HCEC 1CT (cell line): Measurements from ENCODE around the gene AEBP2.
"Not testable (repeated sequence)": the region's sequence is repeated elsewhere in the genome, so short reads cannot be mapped to it uniquely, and the experiment has no call there.

ENCODE experiments used
- DNase-seq: peaks from one replicate; pipeline ENCODE4 v3.0.0-alpha.2; 2017

The AEBP2 gene, protein sequence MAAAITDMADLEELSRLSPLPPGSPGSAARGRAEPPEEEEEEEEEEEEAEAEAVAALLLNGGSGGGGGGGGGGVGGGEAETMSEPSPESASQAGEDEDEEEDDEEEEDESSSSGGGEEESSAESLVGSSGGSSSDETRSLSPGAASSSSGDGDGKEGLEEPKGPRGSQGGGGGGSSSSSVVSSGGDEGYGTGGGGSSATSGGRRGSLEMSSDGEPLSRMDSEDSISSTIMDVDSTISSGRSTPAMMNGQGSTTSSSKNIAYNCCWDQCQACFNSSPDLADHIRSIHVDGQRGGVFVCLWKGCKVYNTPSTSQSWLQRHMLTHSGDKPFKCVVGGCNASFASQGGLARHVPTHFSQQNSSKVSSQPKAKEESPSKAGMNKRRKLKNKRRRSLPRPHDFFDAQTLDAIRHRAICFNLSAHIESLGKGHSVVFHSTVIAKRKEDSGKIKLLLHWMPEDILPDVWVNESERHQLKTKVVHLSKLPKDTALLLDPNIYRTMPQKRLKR

DNA sequence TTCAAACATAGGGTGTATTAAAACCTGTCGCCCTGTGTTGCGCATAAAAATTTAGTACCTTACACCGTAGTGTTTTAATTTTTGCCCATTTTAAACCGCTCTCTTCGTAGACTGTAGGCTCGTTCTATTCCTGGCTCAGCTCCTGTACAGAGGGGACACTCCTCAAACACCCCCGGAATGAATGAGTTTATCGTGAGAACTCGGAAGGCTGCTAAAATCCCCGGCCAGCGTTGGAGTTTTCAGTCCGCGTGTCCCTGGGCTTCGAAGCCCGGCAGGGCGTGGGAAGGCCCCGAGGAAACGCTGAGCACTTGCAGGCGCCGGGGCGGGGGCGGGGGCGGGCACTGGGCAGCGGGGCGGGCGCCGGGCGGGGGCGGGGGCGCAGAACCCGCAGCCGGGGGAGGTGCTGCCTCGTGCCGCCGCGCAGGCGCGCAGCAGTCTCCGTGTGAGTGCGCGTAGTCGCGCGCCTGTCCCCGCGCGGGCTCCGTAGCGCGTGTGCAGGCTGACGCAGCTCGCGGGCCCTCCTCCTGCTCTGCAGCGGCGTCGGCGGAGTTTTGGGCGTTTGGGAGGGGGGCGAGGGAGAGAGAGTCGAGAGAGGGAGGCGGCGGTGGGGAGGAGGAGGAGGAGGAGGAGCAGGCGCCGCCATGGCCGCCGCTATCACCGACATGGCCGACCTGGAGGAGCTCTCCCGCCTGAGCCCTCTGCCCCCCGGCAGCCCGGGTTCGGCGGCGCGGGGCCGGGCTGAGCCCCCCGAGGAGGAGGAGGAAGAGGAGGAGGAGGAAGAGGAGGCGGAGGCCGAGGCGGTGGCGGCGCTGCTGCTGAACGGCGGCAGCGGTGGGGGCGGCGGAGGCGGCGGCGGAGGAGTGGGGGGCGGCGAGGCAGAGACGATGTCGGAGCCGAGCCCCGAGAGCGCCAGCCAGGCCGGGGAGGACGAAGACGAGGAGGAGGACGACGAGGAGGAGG lies at the start of gene AEBP2:
Gene AEBP2 (plus strand): TSS at position 434 of the 960 bp plus-strand sequence. CDS start 208 bp downstream, at position 642.
- peak; percentile 94 for DNase-seq

DNA sequence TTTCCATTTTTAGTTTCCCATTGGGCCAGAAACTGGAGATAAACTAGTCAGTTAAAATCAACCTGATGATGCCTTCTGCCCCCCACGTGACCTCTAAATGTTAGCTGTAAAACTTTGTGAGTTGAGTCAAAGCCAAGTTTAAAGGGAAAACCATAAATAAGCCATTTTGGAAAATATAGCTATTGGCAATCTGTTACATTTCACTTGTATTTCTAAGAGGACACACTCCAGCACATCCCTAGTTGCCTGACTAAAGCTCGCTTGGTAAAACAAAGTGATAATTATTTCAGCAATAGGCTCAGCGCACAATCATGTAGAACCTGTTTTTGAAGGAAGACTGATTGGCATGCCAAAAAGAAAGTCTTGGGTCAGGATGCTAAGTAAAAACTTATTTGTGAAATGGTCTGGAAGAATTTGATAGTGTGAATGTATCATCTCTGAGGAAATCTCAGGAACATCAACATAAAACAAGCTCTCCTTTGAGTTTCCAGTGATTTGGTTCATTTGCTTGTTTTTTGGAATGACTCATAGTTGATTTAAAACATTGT lies 49.2 kb upstream of the AEBP2 start:
- DNase-seq, result no peak

DNA sequence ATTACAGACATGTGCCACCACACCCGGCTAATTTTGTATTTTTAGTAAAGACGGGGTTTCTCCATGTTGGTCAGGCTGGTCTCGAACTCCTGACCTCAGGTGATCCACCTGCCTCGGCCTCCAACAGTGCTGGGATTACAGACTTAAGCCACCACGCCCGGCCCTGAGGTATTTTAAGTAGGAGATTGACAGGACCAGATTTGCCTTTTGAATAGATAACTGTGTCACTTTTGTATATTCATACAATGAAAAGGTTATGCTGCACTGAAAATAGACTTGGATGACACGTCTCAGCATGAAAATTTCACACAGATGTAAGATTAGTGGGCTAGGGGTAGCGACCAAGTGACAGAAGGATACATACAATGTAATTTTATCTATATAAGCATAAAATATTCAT lies 46.6 kb upstream of the AEBP2 start:
- DNase-seq, result not testable (repeated sequence)

DNA sequence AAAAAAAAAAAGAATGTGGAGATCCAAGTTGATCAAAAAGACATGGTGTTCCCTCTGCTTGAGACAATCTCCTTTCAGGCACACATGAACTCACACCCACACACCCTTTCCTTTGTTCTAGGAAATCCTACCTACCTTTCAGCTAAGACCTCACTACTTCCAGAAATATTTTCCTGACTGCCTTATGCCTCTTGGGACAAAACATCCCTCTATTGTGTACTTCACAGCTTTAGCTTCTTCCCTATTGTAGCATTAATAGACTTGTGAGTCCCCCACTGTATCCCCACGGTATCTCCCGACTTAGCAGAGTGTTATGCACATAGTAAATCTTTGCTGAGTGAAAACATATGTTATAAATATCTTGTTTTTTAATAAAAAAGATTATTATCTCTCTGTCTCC lies 44.9 kb upstream of the AEBP2 start:
- no peak for DNase-seq

DNA sequence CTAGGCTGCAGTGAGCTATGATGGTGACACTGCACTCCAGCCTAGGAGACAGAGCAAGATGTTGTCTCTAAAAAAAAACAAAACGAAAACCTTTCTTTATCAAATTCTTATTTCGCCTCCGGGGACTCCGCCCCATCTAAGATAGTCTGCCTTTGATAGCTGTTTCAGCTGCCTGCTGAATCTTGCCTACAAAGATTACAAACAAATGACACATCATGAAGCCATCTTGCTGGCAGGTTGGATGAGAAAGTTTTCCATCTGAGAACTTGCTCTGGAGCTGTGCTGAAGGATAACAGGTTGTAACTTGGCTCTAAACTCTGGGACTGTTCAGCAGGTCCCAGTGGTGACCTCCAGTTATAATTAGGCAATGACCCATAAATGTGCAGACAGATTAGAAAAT lies 41.8 kb upstream of the AEBP2 start:
- DNase-seq, result no peak

DNA sequence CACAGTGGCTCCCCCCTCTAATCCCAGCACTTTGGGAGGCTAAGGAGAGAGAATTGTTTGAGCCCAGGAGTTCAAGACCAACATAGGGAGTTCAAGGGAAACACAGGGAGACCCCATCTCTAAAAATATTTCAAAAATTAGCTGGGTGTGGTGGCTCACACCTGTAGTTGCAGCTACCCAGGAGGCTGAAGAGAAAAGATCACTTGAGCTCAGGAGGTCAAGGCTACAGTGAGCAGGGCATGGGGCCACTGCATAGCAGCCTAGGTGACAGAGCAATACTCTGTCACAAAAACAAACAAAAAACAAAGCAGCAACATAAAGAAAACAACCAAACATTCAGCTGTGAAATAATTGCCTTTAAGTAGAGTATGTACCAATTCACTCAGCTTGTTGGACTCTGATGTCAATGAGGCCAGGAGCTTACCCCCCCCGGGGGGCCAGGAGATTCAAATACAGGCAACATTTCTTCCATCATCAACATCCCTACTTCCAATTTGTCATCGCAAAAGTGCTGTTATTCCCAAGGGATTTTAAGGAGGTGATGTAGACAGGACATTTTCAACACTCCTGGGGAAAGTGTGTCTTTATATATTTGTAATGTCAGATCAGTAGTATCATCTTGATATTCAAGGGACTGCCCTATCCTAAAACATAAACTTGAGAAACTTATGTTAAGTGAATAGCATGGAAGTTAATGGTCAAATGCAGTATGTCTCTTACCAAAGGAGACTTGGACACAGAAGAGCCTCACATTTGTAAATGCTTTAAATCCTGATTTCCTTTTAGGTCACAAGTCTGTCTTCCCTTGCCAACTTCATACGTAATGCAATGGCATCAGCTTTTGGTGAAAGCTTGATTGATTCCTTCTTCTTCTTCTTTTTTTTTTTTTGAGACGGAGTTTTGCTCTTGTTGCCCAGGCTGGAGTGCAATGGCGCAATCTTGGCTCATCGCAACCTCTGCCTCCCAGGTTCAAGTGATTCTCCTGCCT lies 40.6 kb upstream of the AEBP2 start:
- DNase-seq, result no peak

DNA sequence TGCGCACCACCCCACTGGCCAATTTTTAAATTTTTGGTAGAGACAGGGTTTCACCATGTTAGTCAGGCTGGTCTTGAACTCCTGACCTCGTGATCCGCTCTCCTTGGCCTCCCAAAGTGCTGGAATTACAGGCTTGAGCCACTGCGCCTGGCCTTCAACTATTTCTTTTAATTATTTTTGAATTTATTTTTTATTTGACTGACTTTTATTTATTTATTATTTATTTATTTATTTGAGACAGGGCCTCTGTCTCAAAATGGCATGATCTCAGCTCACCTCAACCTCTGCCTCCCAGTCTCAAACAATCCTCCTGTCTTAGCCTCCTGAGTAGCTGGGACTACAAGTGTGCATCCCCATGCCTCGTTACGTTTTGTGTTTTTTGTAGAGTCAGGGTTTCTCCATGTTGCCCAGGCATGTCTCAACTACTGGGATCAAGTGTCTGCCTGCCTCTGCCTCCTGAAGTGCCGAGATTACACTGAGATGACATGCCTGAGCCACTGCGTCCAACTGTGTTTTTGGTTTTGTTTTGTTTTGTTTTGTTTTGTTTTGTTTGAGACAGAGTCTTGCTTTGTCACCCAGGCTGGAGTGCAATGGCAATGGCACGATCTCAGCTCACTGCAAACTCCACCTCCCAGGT lies 38.5 kb upstream of the AEBP2 start:
- not testable (repeated sequence) for DNase-seq

DNA sequence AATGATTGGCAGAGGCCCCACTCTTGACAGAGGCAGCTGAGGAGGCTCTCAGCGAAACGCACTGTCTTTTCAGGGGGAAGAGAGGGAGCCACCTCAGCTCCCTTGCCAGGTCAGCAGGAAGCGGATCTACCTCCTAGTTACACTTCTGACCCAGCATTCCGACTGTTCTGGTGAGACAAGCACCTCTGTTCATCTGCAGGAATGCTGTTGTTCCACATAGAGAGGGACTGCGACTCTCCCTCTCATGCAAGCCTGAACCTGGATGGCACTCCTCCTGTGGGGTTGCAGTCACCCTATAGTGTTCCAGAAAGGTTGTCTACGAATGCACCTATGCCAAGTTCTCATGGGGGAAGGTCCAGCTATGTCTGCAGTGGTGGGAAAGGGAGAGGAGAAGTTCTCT lies 37.1 kb upstream of the AEBP2 start:
- no peak for DNase-seq

DNA sequence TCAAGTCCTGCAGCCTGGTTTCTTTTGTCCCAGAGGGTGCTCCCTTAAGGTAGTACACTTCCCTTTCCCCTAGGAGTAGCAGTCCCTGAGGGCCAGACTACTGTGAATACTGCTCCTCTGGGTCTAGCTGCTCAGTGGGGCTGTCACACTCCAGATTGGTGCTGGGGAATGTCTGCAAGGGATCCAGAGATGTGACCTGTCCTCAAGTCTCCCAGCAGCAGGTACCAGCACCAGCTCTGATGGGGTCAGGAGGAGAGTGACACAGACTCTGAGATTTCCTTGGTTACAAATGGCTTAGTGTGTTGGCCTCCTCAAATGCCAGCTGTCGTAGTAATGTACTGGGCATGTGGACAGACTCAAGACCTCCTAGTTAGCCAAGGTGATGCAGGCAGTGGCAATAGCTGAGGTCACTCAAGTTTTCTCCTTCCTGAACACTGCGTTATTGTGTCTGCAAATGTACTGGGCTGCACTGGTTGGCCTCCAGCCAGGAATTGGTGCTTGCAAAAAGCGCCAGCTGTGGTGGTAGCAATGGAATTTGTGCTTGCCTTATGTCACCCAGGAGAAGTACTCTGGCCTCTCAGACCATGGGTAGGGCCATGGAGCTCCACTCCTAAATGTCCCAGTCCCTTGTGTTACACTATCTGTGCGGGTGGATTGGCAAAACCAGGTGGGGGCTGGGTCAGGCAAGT lies 36.4 kb upstream of the AEBP2 start:
- no peak for DNase-seq

DNA sequence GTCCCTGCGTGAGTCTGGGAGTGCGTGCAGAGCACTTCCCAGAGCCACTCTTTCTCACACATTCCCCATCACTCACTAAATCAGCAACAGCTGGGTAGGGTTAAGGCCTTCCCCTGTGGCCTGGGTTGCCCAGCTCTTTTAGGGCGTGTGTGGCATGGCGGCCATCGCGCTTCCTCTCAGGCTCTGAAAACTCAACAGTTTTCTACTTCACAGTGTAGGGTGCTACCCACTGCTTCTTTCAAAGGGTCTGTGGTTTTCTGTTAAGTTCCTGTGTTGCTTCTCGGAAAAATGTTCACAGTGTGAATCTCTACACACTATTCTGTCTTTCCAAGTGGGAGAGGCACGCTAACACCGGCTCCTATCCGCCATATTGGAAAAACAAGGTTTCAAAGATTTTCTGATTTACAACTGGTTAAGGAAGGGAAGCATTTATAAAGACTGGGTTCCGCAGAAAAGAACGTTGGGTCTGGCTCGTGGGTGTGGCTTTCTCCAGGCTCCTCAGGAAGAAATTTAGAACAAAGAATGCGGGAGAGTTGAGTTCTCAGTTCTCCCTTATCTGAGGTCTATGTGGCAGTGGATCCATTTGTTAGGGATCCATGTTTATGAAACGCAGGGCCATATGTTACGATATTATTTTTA lies 34.9 kb upstream of the AEBP2 start:
- no peak for DNase-seq

DNA sequence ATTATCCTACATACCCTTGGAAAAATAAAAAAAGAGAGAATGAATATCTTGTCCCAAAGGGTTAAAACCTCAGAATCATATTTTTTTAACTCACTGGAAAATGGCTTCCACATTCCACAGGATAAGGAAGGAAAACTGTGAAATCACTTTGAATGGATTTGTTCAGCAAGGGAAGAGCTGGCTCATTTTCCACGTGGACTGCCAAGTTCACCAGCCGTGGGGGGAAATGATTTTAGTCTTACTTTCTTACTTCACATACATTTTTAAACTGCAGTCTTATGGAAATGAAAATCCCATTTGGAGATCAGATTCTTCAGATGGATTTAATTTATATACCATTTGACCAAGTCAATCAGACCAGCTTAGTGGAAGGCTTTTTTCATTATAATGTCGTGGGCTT lies 29.9 kb upstream of the AEBP2 start:
- no peak for DNase-seq

DNA sequence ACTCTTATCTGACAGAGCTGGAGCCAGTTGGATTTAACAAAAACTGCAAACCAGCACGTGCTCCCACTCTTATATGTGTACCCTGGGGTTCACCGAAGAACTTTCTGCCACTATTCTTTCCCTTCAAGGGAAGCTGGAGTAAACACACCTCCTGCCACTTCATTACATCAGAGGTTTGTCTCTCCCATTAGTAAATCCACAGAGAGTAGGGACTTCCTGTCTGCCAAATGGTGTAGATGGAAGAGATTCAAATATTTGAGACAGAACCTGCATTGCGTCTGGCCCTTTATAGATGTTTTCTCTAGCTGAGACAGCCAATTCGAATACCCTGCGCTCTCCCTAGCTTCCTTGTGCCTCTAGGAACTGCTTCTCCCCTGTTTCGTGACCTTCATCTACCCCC lies 29.1 kb upstream of the AEBP2 start:
- no peak for DNase-seq

DNA sequence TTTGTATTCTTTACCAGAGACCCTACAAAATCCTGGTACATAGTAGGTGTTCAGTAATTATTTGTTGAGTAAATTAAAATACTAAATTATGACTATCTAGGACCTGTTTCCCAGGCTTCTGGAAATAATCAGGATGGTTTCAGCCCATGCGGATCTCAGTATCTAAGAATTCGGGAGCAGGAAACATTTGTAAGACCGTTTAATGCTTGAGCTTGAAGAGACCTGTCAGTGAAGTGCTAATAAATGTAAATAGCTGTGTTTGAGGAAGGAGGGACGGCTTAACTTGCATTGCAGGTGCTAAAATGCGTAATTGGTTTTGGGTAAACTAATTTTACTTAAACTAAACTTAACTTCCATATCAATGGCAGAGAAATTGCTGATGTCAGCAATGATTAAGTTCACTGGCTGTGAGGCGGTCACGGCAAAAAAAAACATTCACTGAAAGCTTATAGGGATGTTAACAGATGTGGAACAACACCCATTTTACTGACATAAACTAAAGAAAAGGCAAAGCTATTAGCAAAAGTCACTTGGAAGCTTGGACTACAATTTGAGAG lies 28.6 kb upstream of the AEBP2 start:
- no peak for DNase-seq

DNA sequence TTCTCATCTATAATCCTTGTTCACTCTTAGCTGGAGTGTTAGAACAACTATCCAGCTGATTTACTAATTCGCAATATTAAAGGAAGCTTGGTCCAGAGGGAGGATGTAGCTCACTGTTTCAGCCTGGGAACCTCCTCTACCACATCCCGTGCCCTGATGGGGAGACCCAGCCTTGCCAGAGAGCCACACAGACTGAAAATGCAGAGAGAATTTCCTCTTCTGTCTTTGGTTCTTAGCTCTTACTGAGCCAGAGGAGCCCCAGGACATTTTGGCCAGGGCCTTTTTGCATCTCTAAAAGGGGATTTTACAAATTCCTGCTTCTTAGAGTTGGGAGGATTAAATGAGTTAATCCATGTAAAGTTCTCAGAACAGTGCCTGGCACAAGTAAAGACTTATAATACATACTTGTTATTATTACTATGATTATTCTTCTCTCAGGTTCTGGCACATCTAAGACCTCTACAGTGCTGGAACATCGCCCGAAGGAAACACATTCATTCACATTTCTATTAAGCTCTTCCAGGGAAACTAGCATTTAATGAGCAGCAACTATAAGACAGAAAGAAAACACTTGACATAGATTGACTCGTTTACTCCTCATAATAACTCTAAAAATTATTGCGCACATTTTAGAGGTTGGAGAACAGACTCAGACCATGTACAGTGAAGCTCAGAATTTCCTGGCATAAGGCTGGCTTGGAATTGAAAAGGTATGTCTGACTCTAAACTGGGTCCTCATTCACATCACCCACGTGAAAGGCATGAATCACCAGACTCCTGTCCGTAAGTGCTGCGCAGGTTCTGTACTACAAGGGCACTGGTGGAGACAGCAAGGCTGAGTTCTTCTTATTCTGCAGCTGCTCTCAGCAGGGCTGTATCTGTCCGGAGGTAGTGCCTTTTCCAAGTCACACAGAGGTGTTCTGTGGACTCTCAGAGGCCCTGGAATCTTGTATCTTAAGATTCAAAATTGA lies 27.8 kb upstream of the AEBP2 start:
- DNase-seq, result no peak

DNA sequence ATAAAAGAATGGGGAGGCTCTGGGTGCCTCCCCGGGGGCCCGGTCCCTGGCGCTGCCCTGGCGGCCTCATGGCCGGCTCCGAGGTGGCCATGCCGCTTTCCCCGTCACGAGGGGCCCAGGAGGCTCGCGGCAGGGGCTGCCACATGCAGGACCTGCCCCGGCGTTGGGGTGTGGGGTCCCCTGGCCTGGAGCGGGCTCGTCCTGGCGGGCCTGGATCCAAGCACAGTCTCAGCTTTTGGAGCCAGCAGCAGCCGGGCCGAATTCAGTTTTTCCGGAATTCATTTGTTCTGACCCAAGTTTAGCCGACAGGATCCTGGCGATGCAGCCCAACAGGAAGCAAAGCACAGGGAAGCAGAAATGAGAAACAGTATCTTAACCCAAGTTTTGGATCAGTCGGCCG lies 26.4 kb upstream of the AEBP2 start:
- no peak for DNase-seq

DNA sequence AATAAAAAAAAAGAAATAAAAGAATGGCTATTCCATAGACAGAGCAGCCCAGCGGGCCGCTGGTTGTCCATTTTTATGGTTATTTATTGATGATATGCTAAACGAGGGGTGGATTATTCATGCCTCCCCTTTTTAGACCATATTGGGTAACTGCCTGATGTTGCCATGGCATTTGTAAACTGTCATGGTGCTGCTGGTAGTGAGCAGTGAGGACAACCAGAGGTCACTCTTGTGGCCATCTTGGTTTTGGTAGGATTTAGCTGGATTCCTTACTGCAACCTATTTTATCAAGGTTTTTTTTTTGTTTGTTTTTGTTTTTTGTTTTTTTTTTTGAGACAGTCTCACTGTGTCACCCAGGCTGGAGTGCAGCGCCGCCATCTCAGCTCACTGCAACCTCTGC lies 25.7 kb upstream of the AEBP2 start:
- not testable (repeated sequence) for DNase-seq

DNA sequence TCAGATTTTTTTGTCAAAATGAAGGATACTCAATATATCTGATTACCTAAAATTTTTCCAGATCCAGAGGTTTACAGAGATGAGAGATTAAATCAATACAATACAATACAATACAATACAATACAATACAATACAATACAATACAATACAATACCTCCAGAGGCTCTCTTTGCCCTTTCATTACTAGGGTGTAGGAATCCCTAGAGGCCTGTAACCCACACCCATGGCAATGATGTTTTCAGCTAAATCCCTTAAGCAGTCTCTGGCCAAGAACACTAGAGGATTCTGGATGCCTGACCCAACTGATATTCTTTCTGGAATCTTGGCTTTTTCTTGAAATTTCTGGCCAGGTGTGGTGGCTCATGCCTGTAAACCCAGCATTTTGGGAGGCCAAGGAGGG lies 23.7 kb upstream of the AEBP2 start:
- no peak for DNase-seq

DNA sequence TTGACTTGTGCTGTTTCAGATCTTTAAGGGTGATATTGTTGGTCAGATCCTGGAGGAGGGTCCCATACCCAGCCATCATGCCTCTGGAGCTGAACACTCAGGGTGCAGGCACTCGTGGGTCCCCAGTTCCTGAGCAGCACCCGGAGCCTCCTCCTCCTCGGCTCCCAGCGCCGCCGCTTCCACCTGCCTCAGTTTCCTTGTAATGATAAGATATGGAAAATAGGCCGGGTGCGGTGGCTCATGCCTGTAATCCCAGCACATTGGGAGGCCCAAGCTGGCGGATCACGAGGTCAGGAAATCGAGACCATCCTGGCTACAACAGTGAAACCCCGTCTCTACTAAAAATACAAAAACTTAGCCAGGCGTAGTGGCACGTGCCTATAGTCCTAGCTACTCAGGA lies 20.2 kb upstream of the AEBP2 start:
- DNase-seq, result no peak
